HG02798 (cell line): ENCODE measurements around the gene TDRD3.

Source experiments
- ATAC-seq: cut with Tn5 transposase; IDR thresholded peaks from one replicate; pipeline ENCODE4 v1.9.1; 2021; ENCODE audit warnings: mild to moderate bottlenecking; ENCODE audit not compliant: unreplicated experiment, poor library complexity

Gene TDRD3

DNA sequence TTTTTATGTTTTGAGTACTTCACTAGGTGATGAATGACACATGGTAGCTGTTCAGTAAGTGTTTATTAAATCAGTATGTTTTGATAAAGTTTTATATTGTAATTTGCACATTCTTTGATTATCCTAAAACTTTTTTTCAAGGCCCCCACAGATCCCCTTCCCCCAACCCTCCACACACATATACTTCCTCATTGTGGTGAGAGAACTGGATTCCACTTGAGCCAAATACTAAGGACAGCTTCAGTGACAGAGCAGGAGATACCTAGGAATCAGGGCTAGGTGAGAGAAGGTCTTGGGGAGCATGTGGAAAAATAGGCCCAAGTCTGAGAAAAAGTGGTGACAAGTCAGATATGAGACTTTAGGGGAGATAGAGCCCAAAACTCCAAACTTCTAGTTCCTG, 174.6 kb downstream of the TDRD3 start:
- ATAC-seq: no peak

GRCh38 chr13:60572003-60572798, 175.2 kb downstream of the TDRD3 start:
- ATAC-seq: no peak

DNA sequence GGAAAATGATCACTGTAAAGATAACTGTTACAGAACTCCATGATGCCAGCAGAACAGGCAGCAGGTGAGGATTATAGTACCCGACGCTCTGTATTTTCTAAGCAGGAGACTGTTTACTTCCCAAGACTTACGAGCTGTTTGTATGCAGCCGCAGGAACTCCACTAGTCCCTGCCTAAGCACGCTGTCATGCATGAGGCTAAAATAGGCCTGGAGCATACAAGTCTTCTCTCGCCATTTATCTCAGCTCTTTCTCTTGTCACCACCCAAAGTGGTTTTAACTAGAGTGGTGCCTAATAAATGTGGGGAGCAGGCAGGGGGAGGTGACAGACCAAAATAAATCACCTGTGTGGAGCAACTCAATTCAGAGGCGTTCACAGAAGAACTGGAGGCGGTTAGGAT, 175.8 kb downstream of the TDRD3 start:
- no peak for ATAC-seq

DNA sequence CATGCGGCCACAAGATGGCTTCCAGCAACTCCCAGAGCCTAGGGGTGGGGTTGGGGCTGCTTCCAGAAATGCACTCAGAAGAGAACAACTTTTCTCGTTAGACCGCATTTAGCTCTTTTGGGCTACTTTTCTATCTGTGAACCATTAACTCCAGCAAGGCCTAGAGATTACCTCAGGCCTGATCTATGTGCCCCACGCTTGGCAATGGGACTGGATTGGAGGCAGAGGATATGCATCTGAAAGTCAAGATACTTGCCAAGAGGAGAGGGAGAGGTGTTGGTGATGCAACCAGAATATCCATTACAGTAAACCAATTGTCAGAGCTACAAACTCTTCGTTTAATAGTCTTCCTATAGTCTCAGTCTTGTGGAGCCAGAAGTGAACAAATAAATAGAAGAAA, 177.7 kb downstream of the TDRD3 start:
- no peak for ATAC-seq

- no peak for ATAC-seq
These were observed 178.1 kb downstream of the TDRD3 start for GRCh38 chr13:60575142-60575541.

GRCh38 chr13:60577761-60578160, 180.7 kb downstream of the TDRD3 start:
- ATAC-seq: no peak

- no peak for ATAC-seq
These were observed 186.3 kb downstream of the TDRD3 start for GRCh38 chr13:60583196-60583888.

GRCh38 chr13:60583911-60584753, 187.1 kb downstream of the TDRD3 start:
- ATAC-seq: peak; percentile 46

GRCh38 chr13:60584976-60585375, 188.0 kb downstream of the TDRD3 start:
- ATAC-seq: no peak

GRCh38 chr13:60590800-60591747, 194.1 kb downstream of the TDRD3 start:
- peak; percentile 45 for ATAC-seq

DNA sequence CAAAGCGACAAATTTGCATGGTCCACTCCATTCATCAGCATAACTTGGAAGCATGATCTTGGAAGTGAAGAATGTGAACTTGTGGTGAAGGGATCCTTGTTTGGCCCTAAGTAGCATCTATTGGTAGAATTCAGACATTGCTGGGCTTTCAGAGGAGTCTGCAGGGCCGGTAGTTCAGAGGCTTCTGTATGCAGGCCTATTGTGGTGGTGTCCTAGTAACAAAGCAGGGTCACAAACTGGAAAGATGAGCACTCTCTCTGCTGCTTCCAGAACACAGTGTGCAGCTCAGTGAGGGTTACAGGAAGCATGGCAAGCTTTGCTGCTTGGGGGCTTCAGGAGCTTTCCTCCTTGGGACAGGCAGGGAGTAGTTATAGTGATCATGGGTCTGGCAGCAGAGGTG, 206.0 kb downstream of the TDRD3 start:
- ATAC-seq: no peak

DNA sequence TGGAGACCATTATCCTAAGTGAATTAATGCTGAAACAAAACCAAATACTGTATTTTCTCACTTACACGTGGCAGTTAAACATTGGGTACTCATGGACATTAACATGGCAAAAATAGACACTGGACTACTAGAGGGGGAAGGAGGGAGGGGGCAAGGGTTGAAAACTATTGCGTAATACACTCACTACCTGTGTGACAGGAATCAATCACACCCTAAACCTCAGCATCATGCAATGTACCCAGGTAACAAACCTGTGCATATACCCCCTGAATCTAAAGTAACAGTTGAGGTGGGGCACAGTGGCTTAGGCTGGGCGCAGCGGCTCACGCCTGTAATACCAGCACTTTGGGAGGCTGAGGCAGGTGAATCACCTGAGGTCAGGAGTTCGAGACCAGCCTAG, 207.0 kb downstream of the TDRD3 start:
- ATAC-seq: no peak

- ATAC-seq: no peak
These were observed 211.9 kb downstream of the TDRD3 start for GRCh38 chr13:60608954-60609353.

GRCh38 chr13:60611523-60611922, 214.5 kb downstream of the TDRD3 start:
- ATAC-seq: no peak

GRCh38 chr13:60612593-60612992, 215.6 kb downstream of the TDRD3 start:
- ATAC-seq: no peak

GRCh38 chr13:60613080-60613479, 216.1 kb downstream of the TDRD3 start:
- ATAC-seq: no peak

DNA sequence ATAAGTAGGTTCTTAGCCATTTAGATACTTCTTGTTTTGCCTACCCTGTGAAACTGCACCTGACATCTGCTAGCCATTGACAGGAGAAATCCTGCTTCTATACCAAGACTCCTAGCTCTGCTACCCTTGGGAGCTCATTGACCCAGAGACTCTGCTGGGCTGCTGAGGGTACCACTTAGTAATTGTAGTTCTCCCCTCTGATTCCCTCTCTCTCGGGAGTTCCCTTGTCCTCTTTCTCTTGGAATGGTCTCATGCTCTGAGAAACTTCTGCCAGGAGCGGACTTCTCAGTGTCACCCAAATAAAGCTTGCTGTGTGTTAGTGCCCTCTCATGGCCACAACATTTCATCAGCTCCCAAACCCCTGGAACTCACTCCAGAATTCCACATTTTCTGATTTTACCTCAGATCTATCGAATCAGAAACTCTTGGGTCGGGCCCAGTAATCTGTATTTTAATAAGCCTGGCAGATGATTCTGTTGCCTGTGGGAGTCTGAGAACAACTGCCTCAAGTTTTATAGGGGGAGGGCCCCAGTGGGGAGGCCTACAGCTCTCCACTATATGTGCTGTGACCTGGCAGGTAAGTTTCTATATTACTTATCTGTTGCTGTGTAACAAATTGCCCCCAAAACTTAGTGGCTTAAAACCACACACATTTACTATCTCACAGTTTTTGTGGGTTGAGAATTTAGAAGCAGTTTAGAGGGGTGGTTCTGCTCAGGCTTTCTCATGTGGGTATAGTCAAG, 221.1 kb downstream of the TDRD3 start:
- ATAC-seq: no peak

DNA sequence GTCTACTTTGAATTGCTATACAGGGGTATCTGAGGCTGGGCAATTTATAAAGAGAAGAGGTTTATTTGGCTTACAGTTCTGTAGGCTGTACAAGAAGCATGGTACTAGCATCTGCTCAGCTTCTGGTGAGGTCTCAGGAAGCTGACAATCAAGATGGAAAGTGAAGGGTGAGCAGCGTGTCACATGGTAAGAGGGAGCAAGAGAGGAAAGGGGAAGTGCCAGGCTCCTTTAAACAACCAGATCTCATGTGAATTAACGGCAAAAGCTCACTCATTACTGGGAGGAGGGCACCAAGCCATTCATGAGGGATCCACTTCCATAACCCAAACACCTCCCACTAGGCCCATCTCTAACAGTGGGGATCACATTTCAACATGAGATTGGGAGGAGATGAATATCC, 222.4 kb downstream of the TDRD3 start:
- ATAC-seq: no peak
